Femur (tissue), 1 donor: ENCODE results near the gene ALX3.
"Not testable (repeated sequence)": the region's sequence is repeated elsewhere in the genome, so short reads cannot be mapped to it uniquely, and the experiment has no call there.

Experiments
- DNase-seq: peaks from one replicate; pipeline ENCODE4 v3.0.0-alpha.2; 2017

The ALX3 gene

DNA sequence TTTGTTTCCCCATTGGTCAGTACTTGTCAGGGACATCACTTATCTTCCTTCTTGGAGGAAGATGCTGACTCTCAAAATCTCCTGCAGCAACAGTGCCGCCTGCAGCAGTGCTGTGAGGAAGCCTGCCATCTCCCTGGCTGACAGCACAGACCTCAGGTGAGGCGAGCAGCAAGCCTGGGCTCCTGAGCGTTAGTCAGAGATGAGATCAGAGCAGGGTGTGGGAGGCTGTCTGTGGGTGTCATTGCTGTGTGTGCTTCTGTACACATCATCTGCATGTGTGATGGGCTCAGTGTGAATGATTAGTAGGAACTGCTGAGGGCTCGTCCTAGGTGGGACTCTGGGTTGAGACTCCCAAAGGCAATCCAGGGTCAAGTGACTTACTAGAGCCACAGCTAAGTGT is 29.9 kb downstream of the ALX3 start:
- no peak for DNase-seq

- no peak for DNase-seq
Observed at GRCh38 chr1:110039641-110040040, 30.8 kb downstream of the ALX3 start.

DNA sequence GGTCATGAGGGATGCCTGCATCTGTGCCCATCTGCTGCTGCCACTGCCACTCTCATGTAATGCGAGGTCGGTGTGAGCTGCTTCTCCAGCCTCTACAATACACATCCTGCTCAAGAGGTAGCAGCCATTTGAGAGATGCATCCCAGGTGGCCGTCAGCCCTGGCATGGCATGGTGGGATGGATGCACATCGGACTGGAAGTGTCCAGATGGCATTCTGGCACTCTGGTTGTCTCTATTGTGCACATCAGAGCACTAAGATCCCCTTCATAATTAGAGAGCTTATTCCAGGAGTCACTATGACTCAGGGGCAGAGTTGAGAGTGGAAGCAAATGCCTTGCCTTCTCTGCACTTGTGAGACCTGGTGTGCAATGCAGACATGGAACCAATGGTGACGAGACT is 32.2 kb downstream of the ALX3 start:
- DNase-seq: no peak

DNA sequence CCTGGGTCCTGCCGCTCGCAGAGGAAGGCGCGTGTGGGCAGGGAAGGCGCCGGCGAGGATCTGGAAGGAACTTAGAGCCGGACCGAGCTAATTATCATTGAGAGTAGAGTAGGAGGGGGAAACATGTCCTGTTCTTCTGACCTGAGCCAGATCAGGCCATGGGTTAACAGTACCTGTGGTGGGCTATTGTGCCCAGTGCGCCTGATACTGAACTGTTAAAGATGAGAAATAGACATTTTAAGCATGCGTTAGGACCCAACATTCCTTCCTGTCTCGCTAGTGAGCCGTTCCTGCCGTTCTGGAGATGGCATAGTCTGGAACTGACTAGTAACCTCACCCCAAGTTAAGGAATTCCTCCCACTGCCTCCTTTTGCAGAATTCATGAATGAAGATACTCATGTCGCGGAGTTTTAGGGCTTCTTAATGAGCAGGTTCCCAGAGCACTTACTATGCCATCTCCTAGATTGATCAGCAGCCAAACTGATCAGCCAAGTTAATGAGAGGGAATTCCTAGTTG is 35.2 kb downstream of the ALX3 start:
- DNase-seq: no peak

GRCh38 chr1:110034451-110035235 is 35.8 kb downstream of the ALX3 start, which contains the start of gene STRIP1:
STRIP1 (plus strand) TSS chr1:110034624; CDS start chr1:110034638, 14 bp downstream.
- DNase-seq: peak; percentile 97

GRCh38 chr1:110034040-110034450 is 36.4 kb downstream of the ALX3 start:
- no peak for DNase-seq

DNA sequence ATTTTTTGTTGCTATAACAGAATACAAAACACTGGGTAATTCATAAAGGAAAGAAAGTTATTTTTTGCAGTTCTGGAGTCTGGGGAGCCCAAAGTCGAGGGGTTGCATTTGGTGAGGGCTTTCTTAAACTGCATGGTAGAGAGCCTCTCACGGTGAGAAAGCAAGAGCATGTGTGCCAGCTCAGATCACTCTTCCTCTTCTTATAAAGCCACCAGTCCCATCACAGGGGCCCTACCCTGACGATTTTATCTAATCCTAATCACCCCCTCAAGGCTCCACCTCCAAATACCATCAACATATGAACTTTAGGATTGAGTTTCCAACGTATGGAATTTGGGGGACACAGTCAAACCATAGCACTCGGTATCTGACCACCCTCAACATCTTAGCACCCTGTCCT is 37.1 kb downstream of the ALX3 start:
- DNase-seq: no peak

- DNase-seq: no peak
Observed at GRCh38 chr1:110032327-110032726, 38.1 kb downstream of the ALX3 start.

- DNase-seq: not testable (repeated sequence)
Observed at GRCh38 chr1:110030687-110031086, 39.8 kb downstream of the ALX3 start.

- DNase-seq: no peak
Observed at GRCh38 chr1:110024613-110025012, 45.9 kb downstream of the ALX3 start.

GRCh38 chr1:110021285-110021684 is 49.2 kb downstream of the ALX3 start:
- DNase-seq: no peak

- no peak for DNase-seq
Observed at GRCh38 chr1:110019770-110020169, 50.7 kb downstream of the ALX3 start.

- DNase-seq: no peak
Observed at GRCh38 chr1:110018396-110018795, 52.1 kb downstream of the ALX3 start.

- DNase-seq: no peak
Observed at GRCh38 chr1:110017792-110018191, 52.7 kb downstream of the ALX3 start.

GRCh38 chr1:110012100-110012780 is 58.2 kb downstream of the ALX3 start:
- DNase-seq: no peak

DNA sequence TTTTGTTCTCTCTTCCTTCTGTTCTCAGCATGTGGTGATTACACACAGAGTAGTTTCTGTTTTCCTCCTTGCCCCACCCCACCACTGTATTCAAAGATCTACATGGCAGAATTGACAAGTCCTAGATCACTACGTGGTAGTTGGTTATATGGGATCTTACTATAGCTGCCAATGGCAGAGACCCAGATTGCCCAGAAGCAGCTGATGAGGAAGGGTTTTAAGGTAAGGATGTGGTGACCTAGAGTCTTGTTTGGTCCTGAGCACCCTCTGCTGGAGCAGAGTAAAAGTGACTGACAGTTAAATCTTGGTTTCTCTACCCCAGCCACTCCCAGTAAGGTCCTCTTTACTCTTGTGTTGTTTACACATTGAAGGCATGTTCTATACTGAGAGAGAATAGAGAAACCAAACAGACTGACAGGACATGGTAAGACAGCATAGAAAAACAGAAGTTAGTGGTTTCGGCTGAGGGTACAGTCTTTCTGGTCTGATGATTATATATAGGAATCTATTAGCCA is 58.9 kb downstream of the ALX3 start:
- DNase-seq: peak; percentile 27
